Measurements from ENCODE around the gene MOG. TPM values are rescaled to one million over a fixed set of nuclear protein-coding genes. Genes with fewer than 3 reads are reported as not detected.
A peak's percentile ranks its signal among the peaks of the same experiment; 100 is the strongest.

Gene MOG
- total and polyA plus RNA-seq, 4 donors, result not detected

DNA sequence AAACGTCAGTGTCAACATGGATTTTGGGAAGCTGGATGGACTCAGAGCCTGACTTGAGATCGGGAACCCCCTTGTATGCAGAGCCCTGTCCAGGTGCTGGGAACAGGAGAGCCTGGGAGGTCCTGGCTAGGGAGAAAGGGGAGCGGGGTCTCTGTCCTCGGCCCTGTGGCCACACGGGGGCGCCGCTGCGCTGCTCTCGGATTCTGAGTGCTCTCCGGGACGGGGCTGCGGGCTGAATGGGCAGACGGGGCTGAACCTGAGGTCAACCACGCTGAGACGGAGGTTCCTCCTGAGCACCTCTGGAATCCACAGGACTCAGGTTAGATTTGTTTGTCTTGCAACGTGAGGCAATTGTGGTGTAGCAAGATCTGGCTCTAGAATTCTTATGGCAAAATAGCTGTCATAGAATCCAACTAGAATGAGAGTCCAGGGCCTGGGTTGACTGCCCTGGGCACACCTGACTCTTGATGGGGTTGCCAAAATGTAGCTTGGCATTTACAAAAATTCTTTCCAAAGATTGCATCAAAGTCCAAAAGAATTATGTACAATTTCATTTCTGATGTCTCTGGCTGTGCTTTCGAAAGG is 45.7 kb downstream of the MOG start:
- peak; percentile 61 for TF ChIP-seq CTCF (IDR thresholded peaks at IDR 0.05; ENCODE audit: low read depth, low read length, missing input control)
- peak; percentile 71 to 79 for TF ChIP-seq RAD21 (IDR thresholded peaks at IDR 0.05)
- TF ChIP-seq EGR1 (IDR thresholded peaks at IDR 0.05; ENCODE audit: low read depth in 2 of 2), result no peak
- TF ChIP-seq NR2F2 (IDR thresholded peaks at IDR 0.05), result no peak
- H3K27ac ChIP-seq (ENCODE audit: low read depth in 1 of 2, low read length in 2 of 2), result no peak overlapping the region

GRCh38 chr6:29705389-29706231 is 48.7 kb downstream of the MOG start:
- Histone ChIP-seq H3K36me3 (ENCODE audit: control insufficient read depth in 4 of 4, insufficient read depth in 3 of 4, low read depth in 1 of 4, low read length in 3 of 4) (no peaks in the 10 kb centered on the region), H3K27me3 (ENCODE audit: control insufficient read depth in 4 of 4, insufficient read depth in 4 of 4, low read length in 3 of 4) (peaks cover 0 to 3% (median 0%) of the 10 kb centered on the region in 4 donors), H3K4me3 (ENCODE audit: low read depth in 1 of 3, low read length in 3 of 3) (no peak overlapping the region), H3K27ac (ENCODE audit: low read depth in 1 of 2, low read length in 2 of 2) (no peak overlapping the region), H3K4me1 (ENCODE audit: control insufficient read depth in 4 of 4, insufficient read depth in 4 of 4, low read length in 3 of 4) (peaks cover 0 to 20% (median 16%) of the 10 kb centered on the region in 4 donors), H3K9me3 (ENCODE audit: control insufficient read depth in 4 of 4, low read length in 3 of 4) (no peaks in the 10 kb centered on the region), H3K9ac (ENCODE audit: low read depth in 1 of 2, low read length in 2 of 2) (no peak overlapping the region)
- WGBS, result 35% methylated on average over 10 of the region's 10 CpGs
- no peak for DNase-seq (ENCODE audit: low spot score)
- TF ChIP-seq TAF1 (conservative IDR thresholded peaks at IDR 0.05) (no peak), RAD21 (IDR thresholded peaks at IDR 0.05) (peak; percentile 93 to 94), FOXA1 (IDR thresholded peaks at IDR 0.05) (no peak), CTCF (IDR thresholded peaks at IDR 0.05; ENCODE audit: low read depth, low read length, missing input control) (peak; percentile 75)

More for the DNA sequence above, 45.7 kb downstream of the MOG start:
- Histone ChIP-seq H3K9ac (ENCODE audit: low read depth in 1 of 2, low read length in 2 of 2) (no peak overlapping the region), H3K27me3 (ENCODE audit: control insufficient read depth in 4 of 4, insufficient read depth in 4 of 4, low read length in 3 of 4) (peaks cover 0 to 3% (median 0%) of the 10 kb centered on the region in 4 donors), H3K9me3 (ENCODE audit: control insufficient read depth in 4 of 4, low read length in 3 of 4) (no peaks in the 10 kb centered on the region), H3K4me1 (ENCODE audit: control insufficient read depth in 4 of 4, insufficient read depth in 4 of 4, low read length in 3 of 4) (peaks cover 0 to 20% (median 16%) of the 10 kb centered on the region in 4 donors), H3K36me3 (ENCODE audit: control insufficient read depth in 4 of 4, insufficient read depth in 3 of 4, low read depth in 1 of 4, low read length in 3 of 4) (no peaks in the 10 kb centered on the region), H3K4me3 (ENCODE audit: low read depth in 1 of 3, low read length in 3 of 3) (no peak overlapping the region)
- WGBS, result 9% methylated on average over 17 of the region's 17 CpGs
- DNase-seq (ENCODE audit: low spot score), result peak; percentile 62

- Histone ChIP-seq H3K27me3 (ENCODE audit: control insufficient read depth in 4 of 4, insufficient read depth in 4 of 4, low read length in 3 of 4) (no peaks in the 10 kb centered on the region), H3K36me3 (ENCODE audit: control insufficient read depth in 4 of 4, insufficient read depth in 3 of 4, low read depth in 1 of 4, low read length in 3 of 4) (no peaks in the 10 kb centered on the region), H3K27ac (ENCODE audit: low read depth in 1 of 2, low read length in 2 of 2) (no peak overlapping the region), H3K9ac (ENCODE audit: low read depth in 1 of 2, low read length in 2 of 2) (no peak overlapping the region), H3K9me3 (ENCODE audit: control insufficient read depth in 4 of 4, low read length in 3 of 4) (no peaks in the 10 kb centered on the region), H3K4me1 (ENCODE audit: control insufficient read depth in 4 of 4, insufficient read depth in 4 of 4, low read length in 3 of 4) (peaks cover 0 to 14% (median 10%) of the 10 kb centered on the region in 4 donors), H3K4me3 (ENCODE audit: low read depth in 1 of 3, low read length in 3 of 3) (no peak overlapping the region)
- no peak for DNase-seq (ENCODE audit: low spot score)
- TF ChIP-seq HNF4A (conservative IDR thresholded peaks at IDR 0.05) (no peak), MAX (IDR thresholded peaks at IDR 0.05) (no peak), SP1 (IDR thresholded peaks at IDR 0.05) (peak; percentile 12)
- WGBS, result 69% methylated on average over 11 of the region's 11 CpGs
Observed at GRCh38 chr6:29708432-29709179, 51.7 kb downstream of the MOG start.

Data from liver (tissue), 9 donors.